Measurements from ENCODE around the gene AMER2.

The AMER2 gene

DNA sequence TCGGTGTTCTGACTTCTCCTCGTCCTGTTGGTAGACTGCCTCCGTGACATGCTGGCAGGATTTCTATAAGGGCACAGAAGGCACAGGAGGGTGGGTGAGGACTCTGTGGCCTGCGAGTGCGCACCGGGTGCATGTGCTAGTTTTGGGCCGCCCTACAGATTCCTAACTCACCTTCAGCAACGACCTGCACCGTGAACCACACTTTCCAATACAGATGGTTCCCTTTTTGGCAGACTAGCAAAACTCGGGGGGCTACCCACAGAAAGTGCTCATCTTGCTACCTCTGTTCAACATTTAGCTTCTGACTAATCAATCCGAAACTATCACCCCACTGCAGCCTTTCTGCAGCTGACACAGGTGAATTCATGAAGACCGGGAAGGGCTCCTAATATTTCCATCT, 14.1 kb upstream of the AMER2 start:
- intact Hi-C loops (cut with DNase I) = no loop called here
- DNase-seq = no peak

DNA sequence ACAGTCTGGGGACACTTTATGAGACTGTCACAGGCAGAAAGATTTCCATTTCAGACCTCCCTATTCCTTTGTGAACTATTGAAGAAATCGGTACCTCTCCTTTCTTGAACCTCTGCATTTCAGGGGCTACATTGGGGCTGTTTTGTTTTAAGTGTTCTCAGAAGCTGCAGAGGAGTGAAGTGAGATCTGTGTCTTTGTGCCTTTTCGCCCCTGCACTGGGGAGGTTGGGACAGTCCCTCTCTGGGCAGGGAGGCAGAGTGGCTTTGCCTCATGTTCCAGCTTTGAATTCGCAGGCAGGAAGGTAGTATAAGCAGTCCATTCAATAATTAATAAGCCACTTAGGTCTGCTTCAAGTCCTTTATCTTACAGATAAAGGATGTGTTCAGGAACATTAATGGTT, 9.5 kb upstream of the AMER2 start:
- intact Hi-C loops (cut with DNase I) = no loop called here
- DNase-seq = no peak

DNA sequence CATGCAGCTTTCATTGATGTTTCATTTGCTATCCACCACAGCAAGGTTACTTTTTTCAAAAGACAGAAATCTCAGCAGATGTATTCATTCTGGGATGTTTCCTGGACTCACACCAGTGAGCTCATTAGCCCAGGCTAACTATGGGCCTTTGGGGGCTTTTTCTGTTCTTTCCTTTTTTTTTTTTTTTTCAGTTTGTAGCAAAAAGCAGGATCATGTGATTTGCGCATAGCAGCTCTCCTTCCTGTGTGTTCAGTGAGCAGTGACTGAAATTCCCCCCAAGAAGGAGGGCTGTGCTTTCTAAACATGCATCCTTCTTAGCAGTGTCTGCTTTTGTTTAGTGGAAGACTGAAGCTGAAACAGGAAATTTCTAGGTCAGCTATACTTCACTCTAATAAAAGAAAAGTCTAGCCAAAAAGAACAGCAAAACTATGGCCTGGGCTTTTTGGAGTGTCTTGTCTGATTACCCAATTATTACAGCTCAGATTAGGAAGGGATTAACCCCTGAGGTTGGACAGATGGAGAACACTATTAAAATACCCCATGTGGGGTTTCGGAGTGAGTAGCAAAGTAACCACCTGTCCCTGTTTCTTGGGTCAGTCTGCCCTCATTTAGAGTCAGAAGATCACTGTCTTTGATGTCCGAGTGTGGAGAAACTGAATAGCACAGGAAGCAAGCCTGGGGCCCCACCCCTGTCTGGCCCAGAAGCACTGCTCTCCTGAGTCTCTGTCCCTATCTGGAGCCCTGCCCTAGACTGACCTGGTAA, 8.9 kb upstream of the AMER2 start:
- intact Hi-C loops (cut with DNase I) = no loop called here
- DNase-seq = no peak

DNA sequence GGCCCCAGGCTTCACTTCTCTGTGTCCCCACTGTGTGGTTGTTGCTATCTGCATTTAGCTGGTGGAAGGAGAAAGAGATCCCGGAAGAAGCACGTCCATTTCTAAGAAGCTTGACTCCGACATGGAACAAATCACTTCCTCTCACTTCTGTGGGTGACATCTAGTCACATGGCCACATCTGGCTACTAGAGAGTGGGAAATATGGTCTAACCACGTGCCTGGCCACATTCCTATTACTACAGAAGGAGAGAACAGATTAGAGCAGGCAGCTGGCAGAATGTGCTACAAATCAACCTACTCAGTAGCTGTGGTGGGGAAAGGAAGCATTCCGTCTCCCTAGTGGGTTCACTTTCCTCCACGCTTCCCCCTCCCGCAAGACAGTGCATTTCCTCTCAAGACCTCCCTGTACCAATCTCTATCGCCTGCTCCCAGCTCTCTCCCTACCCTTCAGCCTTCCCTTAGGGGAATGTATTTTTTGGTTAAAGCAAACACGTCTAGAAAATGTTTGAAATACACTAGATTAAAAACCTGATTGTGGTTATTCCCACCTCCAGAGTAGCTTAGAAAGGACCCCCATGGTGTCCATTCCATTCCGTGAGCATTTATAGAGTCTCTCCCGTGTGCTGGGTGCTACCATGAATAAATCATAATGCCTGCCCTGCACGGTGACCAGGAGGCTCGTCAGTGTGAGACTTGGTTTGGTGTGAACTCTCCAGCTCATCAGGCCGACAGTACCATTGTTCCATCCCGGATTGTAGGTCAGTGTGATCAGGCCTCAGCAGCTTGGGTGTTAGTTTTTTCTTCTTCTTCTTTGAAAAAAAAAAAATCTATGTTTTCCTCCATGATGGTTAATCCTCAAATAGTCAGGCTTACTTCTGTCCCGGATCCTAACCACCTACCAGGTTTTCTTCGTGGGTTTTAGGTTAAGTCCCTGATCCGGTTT, 8.0 kb upstream of the AMER2 start:
- intact Hi-C loops (cut with DNase I) = loop anchor here (10.0 kb wide), 1 partner anchor 65 kb away; no protein-coding TSS in a partner anchor
- DNase-seq = no peak

- DNase-seq = peak in 1 of 10 donors; percentile 12
- intact Hi-C loops (cut with DNase I) = loop anchor here (10.0 kb wide), 1 partner anchor 66 kb away; no protein-coding TSS in a partner anchor
These were observed 6.9 kb upstream of the AMER2 start for GRCh38 chr13:25179011-25179410.

DNA sequence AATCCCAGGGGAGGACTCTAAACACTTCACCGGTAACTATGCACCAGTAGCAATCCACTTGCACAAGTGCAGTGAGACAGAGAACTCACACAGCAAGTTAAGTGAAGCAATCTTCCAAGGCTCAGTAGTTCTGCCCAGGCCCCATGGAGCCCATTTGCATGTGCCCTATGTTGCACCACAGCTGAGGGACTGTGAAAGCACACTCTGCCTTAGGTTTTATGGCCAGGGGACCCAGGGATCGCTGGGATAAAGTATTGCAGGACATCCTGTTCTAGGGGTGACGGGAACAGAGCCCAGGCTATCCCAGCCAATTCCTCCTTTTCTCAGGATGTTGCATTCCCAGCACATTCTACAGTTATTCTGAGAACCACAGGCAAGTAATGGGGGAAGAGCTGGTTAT, 6.0 kb upstream of the AMER2 start:
- intact Hi-C loops (cut with DNase I) = loop anchor here (10.0 kb wide), 1 partner anchor 67 kb away; no protein-coding TSS in a partner anchor
- peak in 1 of 10 donors; percentile 16 for DNase-seq

- intact Hi-C loops (cut with DNase I) = loop anchor here (10.0 kb wide), 1 partner anchor 67 kb away; no protein-coding TSS in a partner anchor
- DNase-seq = peak in 1 of 10 donors; percentile 13
These were observed 5.5 kb upstream of the AMER2 start for GRCh38 chr13:25177636-25178035.

GRCh38 chr13:25177012-25177411, 4.9 kb upstream of the AMER2 start:
- peak in 8 of 10 donors; percentile 28 to 88 (median 42) for DNase-seq
- intact Hi-C loops (cut with DNase I) = loop anchor here (10.0 kb wide), 1 partner anchor 68 kb away; no protein-coding TSS in a partner anchor

- intact Hi-C loops (cut with DNase I) = loop anchor here (10.0 kb wide), 1 partner anchor 69 kb away; no protein-coding TSS in a partner anchor
- peak in 1 of 10 donors; percentile 14 for DNase-seq
These were observed 3.3 kb upstream of the AMER2 start for GRCh38 chr13:25175431-25175830.

GRCh38 chr13:25175026-25175425, 2.9 kb upstream of the AMER2 start:
- no peak for DNase-seq
- intact Hi-C loops (cut with DNase I) = loop anchor here (10.0 kb wide), 1 partner anchor 70 kb away; no protein-coding TSS in a partner anchor

GRCh38 chr13:25174304-25174703, 2.2 kb upstream of the AMER2 start:
- intact Hi-C loops (cut with DNase I) = loop anchor here (5.0 to 10.0 kb wide), 2 partner anchors 70 to 113 kb away; partner anchors contain the start of gene MTMR6
- DNase-seq = no peak

DNA sequence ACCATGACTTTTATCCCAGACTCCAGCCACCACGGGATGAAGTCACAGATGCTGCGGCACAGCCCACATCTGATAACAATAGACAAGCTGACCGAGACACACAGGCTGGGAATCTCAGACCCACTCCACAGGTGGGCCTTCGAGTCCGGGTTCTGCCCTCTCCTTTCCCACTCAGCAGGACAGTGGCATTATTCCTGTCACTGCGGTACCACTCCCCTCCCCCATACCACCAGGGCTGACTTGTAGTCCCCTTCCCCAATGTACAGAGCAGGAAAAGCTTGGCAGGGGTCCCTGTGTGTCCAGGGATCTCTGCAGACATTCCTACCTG, 179 bp upstream of the AMER2 start:
- intact Hi-C loops (cut with DNase I) = loop anchor here (5.0 to 10.0 kb wide), 2 partner anchors 73 to 115 kb away; partner anchors contain the start of gene MTMR6
- DNase-seq = peak in 2 of 10 donors; percentile 85 to 91

- peak in 1 of 10 donors; percentile 58 for DNase-seq
- intact Hi-C loops (cut with DNase I) = loop anchor here (5.0 to 10.0 kb wide), 2 partner anchors 74 to 116 kb away; partner anchors contain the start of gene MTMR6
These were observed 945 bp downstream of the AMER2 start for GRCh38 chr13:25171170-25171516.

DNA sequence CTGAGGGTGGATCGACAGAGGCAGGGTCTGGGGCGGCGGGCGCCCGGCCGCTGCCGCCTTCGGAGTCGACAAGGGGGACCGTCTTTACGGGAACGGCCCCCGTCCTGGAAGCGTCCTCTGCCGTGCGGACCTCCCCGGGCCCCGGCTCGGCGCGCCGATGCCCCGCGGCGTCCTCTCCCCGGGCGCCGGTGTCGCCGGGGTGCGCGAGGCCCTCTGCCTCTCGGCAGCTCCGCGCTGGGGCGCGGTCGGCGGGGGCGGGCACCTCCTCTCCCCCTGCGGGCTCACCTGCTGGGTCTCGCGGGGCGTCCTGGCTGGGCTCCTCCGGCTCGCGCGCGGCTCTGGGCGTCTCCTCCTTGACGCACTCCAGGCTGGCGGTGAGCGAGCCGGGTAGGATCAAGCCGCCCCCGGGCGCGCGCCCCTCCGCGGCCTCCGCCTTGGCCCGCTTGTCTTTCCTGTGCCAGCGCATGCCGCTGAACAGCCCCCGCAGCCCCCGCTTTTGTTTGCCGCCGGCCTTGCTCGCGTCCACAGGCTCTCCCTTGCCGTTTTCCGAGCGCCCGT, 1.5 kb downstream of the AMER2 start:
- intact Hi-C loops (cut with DNase I) = loop anchor here (5.0 to 10.0 kb wide), 2 partner anchors 74 to 117 kb away; partner anchors contain the start of gene MTMR6

GRCh38 chr13:25169951-25170553, 2.0 kb downstream of the AMER2 start:
- DNase-seq = peak in 6 of 10 donors; percentile 27 to 90 (median 62)
- intact Hi-C loops (cut with DNase I) = loop anchor here (5.0 to 10.0 kb wide), 2 partner anchors 75 to 117 kb away; partner anchors contain the start of gene MTMR6

More for the DNA sequence above, 1.5 kb downstream of the AMER2 start:
- DNase-seq = peak; percentile 52 to 94 (median 63)

DNA sequence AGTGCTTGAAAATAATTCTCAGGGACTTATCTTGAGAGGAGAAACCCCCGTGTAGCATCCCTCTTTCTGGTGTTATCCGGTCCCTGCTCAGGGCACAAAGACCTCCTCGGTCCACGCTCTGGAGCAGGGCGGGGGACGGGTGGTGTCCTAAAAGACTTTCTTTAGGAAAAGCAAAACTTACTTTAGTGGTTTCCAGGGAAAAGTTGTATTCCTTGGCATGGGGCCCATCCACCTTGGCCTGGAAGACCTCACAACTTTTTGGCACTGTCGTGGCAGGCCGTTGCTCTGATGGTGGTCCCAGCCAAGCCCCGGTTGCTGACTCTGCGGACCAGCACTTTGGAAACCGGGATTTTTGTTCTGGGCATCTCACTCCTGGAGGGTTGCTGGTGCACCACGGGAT, 2.7 kb downstream of the AMER2 start:
- intact Hi-C loops (cut with DNase I) = no loop called here
- peak in 1 of 10 donors; percentile 43 for DNase-seq

- intact Hi-C loops (cut with DNase I) = no loop called here
- DNase-seq = no peak
These were observed 3.3 kb downstream of the AMER2 start for GRCh38 chr13:25168790-25169189.

DNA sequence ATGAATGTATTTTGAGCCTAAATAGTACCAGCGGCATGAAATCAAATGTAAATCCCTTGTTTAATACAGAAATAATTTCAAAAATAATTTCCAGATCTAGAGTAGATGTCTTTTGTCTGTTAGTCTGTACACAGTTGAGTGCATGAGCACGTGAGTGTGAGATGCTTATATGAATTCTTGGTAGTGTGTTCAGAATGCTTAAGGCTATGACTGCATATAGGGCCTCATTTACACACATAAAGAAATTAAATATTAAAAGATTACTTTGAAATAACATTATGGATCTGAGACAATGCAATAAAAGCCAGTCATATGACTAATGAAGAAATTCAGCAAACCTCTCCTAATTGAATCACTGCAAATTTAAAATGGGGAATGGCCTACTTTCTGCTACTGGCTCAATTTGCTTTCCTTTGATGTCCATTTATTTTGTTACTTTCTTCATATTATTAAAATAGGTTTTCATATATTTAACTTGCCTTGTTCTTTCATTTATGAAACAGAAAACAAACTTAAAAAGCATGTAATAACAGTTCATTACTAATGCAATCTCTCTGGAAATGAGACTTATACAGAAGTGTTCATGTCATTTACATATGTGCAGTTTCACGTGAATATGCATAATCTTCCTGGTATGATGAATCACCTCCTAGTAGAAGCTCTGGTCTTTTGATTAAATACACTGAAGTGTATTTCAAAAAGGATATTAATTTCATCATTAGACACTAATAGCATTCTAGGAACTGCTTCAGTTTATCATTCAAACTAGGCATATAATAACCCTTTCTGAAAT, 4.5 kb downstream of the AMER2 start:
- no peak for DNase-seq
- intact Hi-C loops (cut with DNase I) = no loop called here

DNA sequence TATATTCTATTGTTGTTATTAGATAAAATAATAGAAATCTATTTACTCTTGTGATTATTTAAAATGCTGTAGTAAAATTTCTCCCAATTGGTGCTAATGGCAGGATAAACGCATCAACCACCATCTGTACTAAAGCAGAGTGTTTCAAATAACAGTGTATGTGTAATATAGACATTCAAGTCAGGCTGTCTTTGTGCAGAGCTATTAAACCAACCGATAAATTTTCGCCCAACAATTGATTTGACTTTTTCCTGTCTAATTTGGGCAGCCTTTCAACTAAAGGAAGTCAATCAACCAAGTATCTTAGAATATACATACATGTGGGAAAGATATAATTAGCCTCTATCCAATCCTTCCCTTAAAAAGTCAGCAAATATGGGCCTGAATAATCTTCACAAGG, 5.8 kb downstream of the AMER2 start:
- no peak for DNase-seq
- intact Hi-C loops (cut with DNase I) = no loop called here
